PC-9 (cell line): ENCODE data around the gene TPRG1.

ENCODE experiments used
- CTCF ChIP-seq: fragments of 200-600 bp; sonication (generic); conservative IDR thresholded peaks from 2 replicates; pipeline ENCODE4 v1.6.1; 2017; ENCODE audit warnings: mixed run types, antibody characterized with exemption, mild to moderate bottlenecking, moderate library complexity
- EZH2 ChIP-seq: fragments of 200-600 bp; sonication (generic); IDR thresholded peaks from 2 replicates; pipeline ENCODE4 v1.8.0; 2017; ENCODE audit warnings: antibody characterized with exemption, low read depth

GRCh38 chr3:189324538-189325138 lies 152.9 kb downstream of the TPRG1 start:
- TF ChIP-seq CTCF (no peak), EZH2 (no peak)
